Prostate gland (tissue), 2 donors: ENCODE data around the gene CDK14.

Source experiments
- CTCF ChIP-seq, 4 experiments: fragments of 200-600 bp in 2 of 4; fragments of 450-650 bp in 2 of 4; sonication (generic) in 2 of 4; IDR thresholded peaks; 1 replicate in 3 of 4; 2 replicates in 1 of 4; pipeline ENCODE4 v1.5.1; 2016 to 2019; ENCODE audit warnings: antibody characterized with exemption in 4 of 4, mild to moderate bottlenecking in 2 of 4, moderate library complexity in 2 of 4
- POLR2A ChIP-seq: fragments of 450-650 bp; IDR thresholded peaks from one replicate; pipeline ENCODE4 v1.6.1; 2016; ENCODE audit warnings: antibody characterized with exemption, mild to moderate bottlenecking
- POLR2AphosphoS5 ChIP-seq: sonication (generic); formaldehyde crosslinking; IDR thresholded peaks from one replicate; pipeline ENCODE4 v1.6.1; 2017; ENCODE audit warnings: antibody characterized with exemption

GRCh38 chr7:90916319-90916718, 320.2 kb downstream of the CDK14 start:
- no peak for TF ChIP-seq POLR2A
- TF ChIP-seq CTCF (IDR thresholded peaks at IDR 0.05), result no peak
- TF ChIP-seq POLR2AphosphoS5, result no peak
